ENCODE results near the gene HSD11B2.

The HSD11B2 gene

DNA sequence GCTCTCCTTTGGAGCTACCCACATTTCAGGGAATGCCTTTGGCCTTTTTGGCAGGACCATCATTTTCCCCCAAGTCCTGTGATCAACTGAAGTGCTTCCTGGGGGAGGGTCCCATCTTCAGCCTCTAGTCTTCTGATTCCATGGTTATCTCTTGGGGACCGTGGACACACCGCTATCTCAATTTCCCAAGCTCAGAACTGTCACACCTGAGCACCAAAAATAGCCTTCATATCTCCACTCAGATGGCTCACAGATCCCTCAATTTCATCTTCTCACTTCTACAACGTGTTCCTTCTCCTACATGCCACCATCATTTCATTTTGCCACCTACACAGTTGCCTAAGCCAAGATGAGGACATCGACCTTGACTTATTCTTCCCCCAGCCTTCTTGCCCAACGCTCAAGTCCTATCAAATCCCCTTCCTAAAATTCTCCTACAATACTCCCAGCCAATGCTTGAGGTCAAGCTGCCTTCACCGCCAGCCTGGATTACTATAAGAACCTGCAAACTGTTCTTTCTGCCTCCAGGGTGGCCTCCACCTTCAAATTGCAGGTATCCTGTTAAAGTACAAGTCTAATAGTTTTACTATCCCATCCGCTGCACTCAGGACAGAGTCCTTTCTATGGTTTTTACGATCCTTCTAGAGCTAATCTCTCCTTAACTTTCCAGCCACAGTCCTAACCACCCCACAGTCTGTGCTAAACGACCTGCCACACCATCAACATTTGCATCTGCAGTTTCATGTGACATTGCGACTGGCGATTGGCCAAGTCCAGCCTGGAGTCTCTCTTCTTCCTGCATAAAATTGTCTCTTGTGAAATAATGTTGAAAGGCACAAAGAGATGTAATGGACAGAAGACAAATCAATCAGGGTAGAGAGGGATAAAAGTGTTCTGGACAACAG lies 43.9 kb downstream of the HSD11B2 start:
- no peak for DNase-seq (ENCODE audit: low read depth in 2 of 2)

DNA sequence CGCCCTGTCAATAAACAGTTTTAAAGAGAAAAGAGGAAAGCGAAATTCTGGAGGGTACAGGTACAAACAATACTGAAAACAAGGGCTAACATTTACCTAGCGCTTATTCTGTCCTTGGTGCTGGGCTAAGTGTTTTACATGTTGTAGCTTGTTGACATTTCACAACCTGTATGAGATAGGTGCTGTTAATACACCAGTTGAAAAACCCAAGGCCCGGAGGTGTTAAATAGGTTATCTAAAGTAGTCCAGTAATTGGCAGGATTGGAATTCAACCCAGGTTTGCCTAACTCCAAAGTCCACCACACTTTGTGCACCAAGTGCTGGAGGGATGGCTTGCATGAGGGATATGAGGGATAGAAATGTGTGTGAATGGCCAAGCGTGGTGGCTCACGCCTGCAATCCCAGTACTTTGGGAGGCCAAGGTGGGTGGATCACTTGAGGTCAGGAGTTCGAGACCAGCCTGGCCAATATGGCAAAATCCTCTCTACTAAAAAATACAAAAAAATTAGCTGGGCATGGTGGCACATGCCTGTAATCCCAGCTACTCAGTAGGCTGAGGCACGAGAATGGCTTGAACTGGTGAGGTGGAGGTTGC lies 47.1 kb downstream of the HSD11B2 start:
- no peak for DNase-seq (ENCODE audit: low read depth in 2 of 2)

DNA sequence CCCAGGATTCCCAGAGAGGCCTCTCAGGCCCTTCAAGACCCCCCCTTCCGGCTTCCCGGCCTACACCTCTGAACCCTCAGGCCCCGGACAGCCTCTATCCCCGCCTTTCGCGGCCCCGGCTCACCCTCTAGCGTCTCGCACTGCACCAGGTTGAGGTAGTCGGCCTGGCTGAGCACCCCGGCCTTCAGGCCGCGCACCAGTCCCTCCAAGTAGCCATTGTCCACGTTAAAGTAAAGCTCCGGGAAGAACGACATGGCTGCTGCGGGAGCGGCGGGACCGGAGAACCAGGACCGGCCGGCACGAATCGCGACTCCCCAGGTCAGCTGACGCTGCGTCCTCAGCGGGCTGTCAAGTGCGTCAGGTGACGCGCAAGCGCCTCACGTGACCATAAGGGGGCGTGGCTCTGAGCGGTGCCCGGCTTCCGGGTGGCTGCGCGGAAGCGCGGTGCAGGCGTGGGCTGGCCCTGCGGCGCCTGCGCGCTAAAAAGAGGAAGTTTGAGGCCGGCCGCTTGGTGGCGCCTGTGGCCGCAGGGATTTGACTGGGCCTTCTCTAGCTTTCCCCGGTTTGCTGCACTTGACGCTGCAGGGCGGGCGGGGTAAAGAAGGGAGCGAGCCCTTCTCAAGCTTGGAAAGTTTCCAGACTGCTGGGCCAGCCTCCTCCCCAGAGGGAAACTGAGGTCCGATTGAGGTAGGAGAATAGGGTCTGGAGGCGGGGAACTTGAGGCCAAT lies 50.1 kb downstream of the HSD11B2 start, which contains the start of gene ATP6V0D1:
ATP6V0D1 (minus strand) TSS at position 325 of the 728 bp plus-strand sequence; CDS start at position 254, 71 bp downstream.
- DNase-seq (ENCODE audit: low read depth in 2 of 2) = peak; percentile 93 to 97

DNA sequence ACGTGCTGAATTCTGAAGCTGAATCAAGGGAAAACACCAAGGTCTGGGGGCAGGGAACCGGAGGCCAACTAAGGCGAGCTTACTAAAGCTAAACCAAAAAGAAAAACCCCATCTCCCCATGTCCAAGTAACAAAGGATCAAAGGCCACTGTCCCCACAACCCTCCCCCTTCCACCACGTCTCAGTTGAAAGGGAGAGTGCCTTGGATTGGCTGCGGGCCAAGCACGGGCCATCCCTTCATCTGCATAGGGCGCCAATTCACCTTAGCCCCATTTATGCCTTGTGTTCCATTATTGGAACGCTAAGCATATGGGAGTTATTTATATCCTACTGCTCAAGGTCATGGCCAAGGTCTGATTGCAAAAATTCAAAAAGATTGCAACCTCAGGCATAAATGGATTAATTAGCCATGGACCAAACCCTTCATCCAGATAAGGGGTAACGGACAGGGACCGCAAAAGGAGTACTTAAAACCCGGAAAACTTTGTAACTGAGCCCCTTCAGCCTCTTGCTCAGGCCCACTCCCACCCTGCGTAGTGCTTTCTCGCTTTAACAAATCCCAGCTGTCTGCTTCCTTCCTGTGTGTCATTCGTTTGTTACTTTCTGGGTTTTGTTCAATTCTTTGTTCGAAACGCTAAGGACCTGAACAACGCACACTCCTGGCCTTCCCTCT lies 50.8 kb downstream of the HSD11B2 start:
- DNase-seq (ENCODE audit: low read depth in 2 of 2) = peak in 1 of 2 donors; percentile 10

GRCh38 chr16:67482233-67482924 lies 51.5 kb downstream of the HSD11B2 start:
- no peak for DNase-seq (ENCODE audit: low read depth in 2 of 2)

- no peak for DNase-seq (ENCODE audit: low read depth in 2 of 2)
These were observed 52.2 kb downstream of the HSD11B2 start, which contains the start of gene AGRP for GRCh38 chr16:67483150-67483549. Gene AGRP (minus strand): TSS chr16:67483547. CDS start chr16:67483398, 149 bp downstream.

- DNase-seq (ENCODE audit: low read depth in 2 of 2) = no peak
These were observed 53.0 kb downstream of the HSD11B2 start for GRCh38 chr16:67483731-67484525.

DNA sequence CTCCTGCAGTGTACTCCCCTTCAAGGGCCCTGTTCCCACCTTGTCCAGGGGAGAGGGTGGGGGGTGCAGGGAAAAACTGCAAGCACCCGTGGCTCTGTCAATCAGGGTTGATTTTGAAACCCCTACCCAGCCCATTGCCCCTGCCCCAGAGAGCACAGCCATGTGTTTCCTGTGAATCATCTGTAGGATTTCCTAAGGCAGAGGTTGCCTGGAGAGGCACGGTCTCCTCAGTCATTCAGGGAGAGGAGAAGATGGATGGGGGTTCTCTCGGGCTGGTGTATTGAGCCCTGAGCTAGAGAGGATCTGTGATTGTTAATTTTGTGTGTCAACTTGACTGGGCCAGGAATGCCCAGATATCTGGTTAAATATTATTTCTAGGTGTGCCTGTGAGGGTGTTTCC lies 55.9 kb downstream of the HSD11B2 start:
- no peak for DNase-seq (ENCODE audit: low read depth in 2 of 2)

All from stimulated activated CD8-positive, alpha-beta memory T cell treated with anti-CD3 and anti-CD28 coated beads, Interleukin-15, amount 100 ng/mL, for 4 hours (primary cell).